GM19455 (cell line): Measurements from ENCODE around the gene SOWAHB.
"Not testable (repeated sequence)": the region's sequence is repeated elsewhere in the genome, so short reads cannot be mapped to it uniquely, and the experiment has no call there.

ENCODE experiments used
- ATAC-seq: cut with Tn5 transposase; IDR thresholded peaks from one replicate; pipeline ENCODE4 v1.9.1; 2021; ENCODE audit not compliant: unreplicated experiment

Gene SOWAHB

GRCh38 chr4:76896048-76896447 lies 1.9 kb downstream of the SOWAHB start:
- no peak for ATAC-seq

DNA sequence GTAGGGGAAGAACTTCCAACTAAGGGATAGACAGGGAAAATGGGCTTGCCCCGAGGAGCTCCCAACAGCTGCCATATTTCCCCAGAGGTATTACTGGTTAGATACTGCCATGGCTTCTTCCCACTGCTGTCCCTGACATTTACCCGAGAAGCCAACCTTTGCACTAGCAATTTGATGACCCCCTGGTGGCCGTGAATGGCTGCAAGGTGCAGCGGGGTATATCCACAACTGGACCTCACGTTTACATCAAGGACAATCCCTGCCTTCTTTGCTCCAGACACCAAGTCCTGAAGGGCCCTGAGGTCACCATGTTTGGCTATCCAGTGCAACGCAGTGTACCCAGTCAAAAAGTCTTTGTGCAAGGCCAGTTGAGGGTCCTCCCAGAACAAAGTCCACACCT lies 2.3 kb downstream of the SOWAHB start:
- no peak for ATAC-seq

DNA sequence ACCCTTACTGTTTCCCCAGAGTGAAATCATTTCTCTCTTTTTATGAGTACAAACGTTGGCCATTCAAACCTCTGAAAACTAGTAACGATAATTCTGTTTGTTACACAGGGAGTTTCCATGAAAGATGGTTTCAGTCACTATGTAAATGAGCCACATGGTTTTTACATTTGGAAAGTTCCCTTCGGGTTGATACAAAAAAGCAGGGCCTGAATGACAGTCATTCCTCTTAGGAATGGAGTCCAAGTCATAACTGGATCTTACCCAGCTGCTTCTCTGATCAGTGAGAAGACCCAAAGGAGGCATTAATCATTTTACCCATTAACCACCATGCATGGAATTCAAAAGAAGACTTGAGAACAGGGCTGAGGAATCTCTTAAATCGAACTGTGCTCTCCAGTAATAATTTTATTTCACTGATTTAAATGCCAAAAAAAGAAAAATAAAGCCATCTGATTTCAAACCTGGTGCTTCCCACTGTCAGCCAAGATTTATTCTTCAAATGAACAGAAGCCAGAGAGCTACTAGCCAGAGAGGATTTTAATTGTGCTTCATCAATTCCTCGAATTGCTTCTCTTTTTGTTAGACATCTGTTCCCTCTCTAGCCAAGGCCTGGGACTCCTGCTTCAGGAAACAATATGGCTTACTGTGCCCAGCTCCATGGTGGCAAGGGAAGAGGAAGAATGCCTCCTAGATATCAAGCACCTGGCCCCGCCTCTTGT lies 3.2 kb downstream of the SOWAHB start:
- no peak for ATAC-seq

- no peak for ATAC-seq
Observed at GRCh38 chr4:76892601-76893000, 5.3 kb downstream of the SOWAHB start.

DNA sequence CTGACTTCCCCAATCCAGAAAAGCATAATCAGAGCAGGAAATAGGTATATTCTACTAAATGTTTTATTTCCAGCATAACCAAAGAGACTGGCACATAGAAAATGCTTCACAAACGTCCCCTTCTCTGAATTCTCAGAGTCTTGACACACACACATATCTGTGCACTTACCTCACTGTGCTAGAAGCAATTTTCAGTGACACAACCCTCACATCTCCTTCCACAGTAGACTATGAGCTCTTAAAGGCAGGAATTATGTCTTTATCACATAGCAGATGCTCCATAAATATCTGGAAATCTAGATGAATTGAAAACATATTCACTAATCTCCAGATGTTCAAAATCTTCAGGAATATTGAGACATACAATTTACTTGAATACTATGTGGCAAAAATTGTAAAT lies 5.9 kb downstream of the SOWAHB start:
- ATAC-seq: no peak

GRCh38 chr4:76886848-76887441 lies 11.0 kb downstream of the SOWAHB start:
- no peak for ATAC-seq

GRCh38 chr4:76886214-76886613 lies 11.7 kb downstream of the SOWAHB start:
- ATAC-seq: no peak

- ATAC-seq: no peak
Observed at GRCh38 chr4:76883147-76883546, 14.8 kb downstream of the SOWAHB start.

GRCh38 chr4:76882630-76883029 lies 15.3 kb downstream of the SOWAHB start:
- no peak for ATAC-seq

DNA sequence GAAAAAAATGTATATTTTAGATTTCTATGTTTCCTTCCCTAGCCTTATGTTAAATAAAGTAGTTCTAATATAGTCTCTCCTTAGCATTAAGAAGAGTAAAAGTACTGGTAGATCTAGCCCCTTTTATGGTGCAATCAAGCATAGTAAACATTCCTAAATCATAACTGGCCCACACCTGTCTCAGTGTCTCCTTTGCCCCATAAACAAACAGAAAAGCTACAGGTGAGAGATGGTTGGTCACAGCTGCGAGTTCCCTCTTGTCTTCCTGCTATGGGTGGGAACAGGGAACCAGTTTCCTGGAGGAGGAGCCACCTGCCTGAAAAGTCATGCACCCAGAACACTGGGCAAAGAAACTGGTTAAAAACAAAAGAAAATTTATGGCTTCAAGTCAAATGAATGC lies 16.6 kb downstream of the SOWAHB start:
- ATAC-seq: no peak

GRCh38 chr4:76879731-76880364 lies 18.1 kb downstream of the SOWAHB start:
- ATAC-seq: no peak

DNA sequence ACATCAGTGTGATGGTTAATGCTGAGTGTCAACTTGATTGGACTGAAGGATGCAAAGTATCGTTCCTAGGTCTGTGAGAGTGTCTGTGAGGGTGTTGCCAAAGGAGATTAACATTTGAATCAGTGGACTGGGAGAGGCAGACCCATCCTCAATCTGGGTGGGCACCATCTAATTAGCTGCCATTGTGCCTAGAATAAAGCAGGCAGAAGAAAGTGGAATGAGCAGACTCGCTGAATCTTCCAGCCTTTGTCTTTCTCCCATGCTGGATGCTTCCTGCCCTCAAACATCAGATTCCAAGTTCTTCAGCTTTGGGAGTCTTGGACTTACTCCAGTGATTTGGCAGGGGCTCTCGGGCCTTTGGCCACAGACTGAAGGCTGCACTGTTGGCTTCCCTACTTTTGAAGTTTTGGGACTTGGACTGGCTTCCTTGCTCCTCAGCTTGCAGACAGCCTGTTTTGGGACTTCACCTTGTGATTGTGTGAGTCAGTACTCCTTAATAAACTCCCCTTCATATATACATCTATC lies 19.2 kb downstream of the SOWAHB start:
- not testable (repeated sequence) for ATAC-seq

DNA sequence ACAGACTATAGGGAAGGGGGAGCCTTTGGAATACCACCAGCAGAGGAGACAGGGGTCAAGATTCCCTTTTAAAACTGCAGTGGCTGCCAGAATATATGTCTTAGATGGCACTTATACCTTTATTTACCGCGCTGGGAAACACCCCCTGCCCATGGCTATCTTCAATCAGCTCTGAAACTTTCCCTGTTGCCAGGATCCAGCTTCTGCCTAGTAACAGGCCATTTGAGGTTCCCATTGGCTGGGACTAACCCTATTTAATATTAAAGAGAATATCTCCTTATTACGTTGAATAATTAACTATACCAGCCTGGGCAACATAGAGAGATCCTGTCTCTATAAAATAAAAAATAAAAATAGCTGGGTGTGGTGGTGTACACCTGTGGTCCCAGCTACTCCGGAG lies 23.8 kb downstream of the SOWAHB start:
- ATAC-seq: no peak

DNA sequence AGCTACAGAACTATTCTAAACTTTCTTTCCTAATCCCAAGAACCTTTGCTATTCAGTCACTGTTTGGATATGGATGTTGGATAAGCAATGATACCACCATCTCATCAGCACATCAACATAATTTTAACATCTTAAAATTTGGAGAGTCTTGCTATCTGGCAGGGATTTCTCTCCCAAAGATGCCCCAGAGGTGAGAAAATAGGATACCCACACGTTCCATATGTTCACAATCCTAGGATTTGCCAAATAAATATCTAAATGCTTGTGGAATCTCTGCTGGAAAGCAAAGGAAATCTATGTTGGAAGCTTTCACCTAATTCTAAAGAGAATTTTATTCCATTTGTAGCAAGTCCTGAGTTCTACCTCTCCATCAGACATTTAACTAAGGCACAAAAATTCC lies 24.4 kb downstream of the SOWAHB start:
- no peak for ATAC-seq

DNA sequence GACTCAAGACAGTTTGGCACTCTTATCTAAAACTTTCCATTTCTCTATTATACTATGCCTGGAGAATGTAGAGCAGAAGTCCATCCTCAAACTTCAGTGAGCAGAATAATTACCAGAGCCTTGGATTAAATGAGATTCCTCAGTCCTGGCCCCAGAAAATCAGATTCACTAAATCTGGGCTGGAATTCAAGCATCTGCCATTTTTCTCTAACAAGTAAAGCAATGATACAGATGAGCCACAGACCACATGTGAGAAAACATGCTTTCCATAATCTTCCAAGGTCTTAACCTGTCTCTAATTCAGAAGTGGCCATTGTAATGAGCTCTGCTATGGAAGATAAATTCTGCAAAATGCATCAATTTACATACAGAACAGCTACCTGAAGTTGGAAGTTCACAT lies 25.4 kb downstream of the SOWAHB start:
- ATAC-seq: no peak

GRCh38 chr4:76868780-76869179 lies 29.2 kb downstream of the SOWAHB start:
- ATAC-seq: not testable (repeated sequence)

- ATAC-seq: no peak
Observed at GRCh38 chr4:76867880-76868655, 29.9 kb downstream of the SOWAHB start.

DNA sequence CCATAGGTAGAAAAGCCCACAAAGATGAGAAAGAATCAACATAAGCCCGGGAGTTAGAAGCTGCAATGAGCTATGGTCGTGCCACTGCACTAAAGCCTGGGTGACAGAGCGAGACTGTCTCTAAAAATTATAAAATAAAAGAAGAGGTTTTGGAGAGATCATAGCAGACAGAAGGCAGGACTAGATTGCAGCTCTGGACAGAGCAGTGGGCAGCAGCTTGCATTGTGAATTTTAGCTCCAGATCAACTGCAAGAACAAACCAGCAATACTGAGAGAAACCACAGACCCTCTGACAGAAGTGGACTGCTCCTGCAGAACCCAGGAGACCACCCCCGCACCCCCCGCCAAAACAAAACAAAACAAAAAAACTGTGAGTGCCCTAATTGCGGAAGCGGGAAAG lies 30.6 kb downstream of the SOWAHB start:
- ATAC-seq: no peak

GRCh38 chr4:76866641-76867040 lies 31.3 kb downstream of the SOWAHB start:
- ATAC-seq: no peak

DNA sequence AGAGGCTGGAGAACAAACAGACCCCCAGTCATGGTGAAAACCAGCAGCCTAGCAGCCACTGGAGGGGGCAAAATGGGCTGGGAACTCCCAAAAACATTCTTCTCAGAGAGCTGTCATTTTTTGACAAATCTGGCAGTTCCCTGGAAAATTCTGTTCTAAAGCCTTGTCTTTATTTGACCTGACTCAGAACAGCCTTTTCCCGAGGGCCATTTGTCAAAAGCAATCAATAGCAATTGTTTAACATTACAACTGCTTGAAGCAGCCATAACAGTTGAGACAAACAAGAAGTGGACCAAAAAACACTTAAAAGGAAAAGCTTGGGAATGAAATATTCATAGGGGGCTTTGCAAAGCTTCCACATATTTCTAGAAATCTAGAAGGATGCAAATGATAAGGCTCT lies 39.6 kb downstream of the SOWAHB start:
- no peak for ATAC-seq

DNA sequence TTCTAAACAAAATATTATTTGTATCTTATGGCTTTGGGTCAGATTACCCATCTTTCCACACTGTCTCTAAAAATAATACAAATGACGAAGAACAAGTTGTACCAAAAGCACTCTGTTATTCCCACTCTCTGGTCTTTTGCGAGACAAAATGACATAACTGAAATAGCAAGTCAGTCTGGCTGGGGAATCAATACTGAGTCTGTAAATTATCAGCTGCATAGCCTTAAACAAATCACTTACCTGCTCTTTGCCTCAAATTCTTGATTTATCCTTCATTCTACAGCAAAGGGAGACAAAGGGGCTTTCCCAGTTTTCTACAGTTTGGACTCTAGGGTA lies 40.9 kb downstream of the SOWAHB start:
- ATAC-seq: no peak
